Prostate gland (tissue), 2 donors: Measurements from ENCODE around the gene KAZN. TPM values are rescaled to one million over a fixed set of nuclear protein-coding genes. Genes with fewer than 3 reads are reported as not detected.

Experiments used
- DNase-seq: peaks from one replicate; pipeline ENCODE4 v3.0.0-alpha.2; 2019; ENCODE audit warnings: low spot score
- H3K27ac ChIP-seq, 2 donors: fragments of 200-600 bp; sonication (generic); 2 replicates each; pipeline ENCODE4 v1.5.1; 2017 to 2019
- H3K27me3 ChIP-seq: fragments of 200-600 bp; sonication (generic); replicated peaks from 2 replicates; pipeline ENCODE4 v1.5.1; 2019; ENCODE audit not compliant: insufficient read depth
- H3K36me3 ChIP-seq, 2 donors: fragments of 200-600 bp; sonication (generic); 1 replicate in 1 of 2; 2 replicates in 1 of 2; pipeline versions ENCODE4 v1.5.1 to v1.8.1; 2017 to 2019
- H3K4me1 ChIP-seq: fragments of 200-600 bp; sonication (generic); replicated peaks from 2 replicates; pipeline ENCODE4 v1.5.1; 2019
- H3K4me3 ChIP-seq, 2 donors: fragments of 200-600 bp; sonication (generic); 2 replicates each; pipeline ENCODE4 v1.5.1; 2017 to 2019
- H3K9me3 ChIP-seq: fragments of 200-600 bp; sonication (generic); 2 replicates; pipeline ENCODE4 v1.5.1; 2017
- CTCF ChIP-seq, 4 experiments: fragments of 200-600 bp in 2 of 4; fragments of 450-650 bp in 2 of 4; sonication (generic) in 2 of 4; IDR thresholded peaks; 1 replicate in 3 of 4; 2 replicates in 1 of 4; pipeline ENCODE4 v1.5.1; 2016 to 2019; ENCODE audit warnings: antibody characterized with exemption in 4 of 4, mild to moderate bottlenecking in 2 of 4, moderate library complexity in 2 of 4
- POLR2A ChIP-seq: fragments of 450-650 bp; IDR thresholded peaks from one replicate; pipeline ENCODE4 v1.6.1; 2016; ENCODE audit warnings: antibody characterized with exemption, mild to moderate bottlenecking
- POLR2AphosphoS5 ChIP-seq: sonication (generic); formaldehyde crosslinking; IDR thresholded peaks from one replicate; pipeline ENCODE4 v1.6.1; 2017; ENCODE audit warnings: antibody characterized with exemption
- WGBS: methylation state at CpG from one replicate; pipeline ENCODE4 v1.1.5; 2018; 5-methylcytosine and 5-hydroxymethylcytosine counted together
- intact Hi-C: fragments of 100-400 bp; cut with DNase I; formaldehyde crosslinking; loops from one replicate; pipeline ENCODE4 v1.14.2; 2022
- total RNA-seq, 2 donors: library from RNA; depleted of rRNA; stranded (reverse); fragments of >200 nt; gene quantifications; one replicate each; pipeline ENCODE4 v1.1.0, GENCODE V29; 2016

Gene KAZN
- total RNA-seq, 2 donors from 2014 or later: 8.3 to 12.7 TPM

GRCh38 chr1:14843525-14843924 is 245.0 kb downstream of the KAZN start:
- H3K27me3 ChIP-seq: peaks cover 2% of the 10 kb centered on the region
- H3K9me3 ChIP-seq: no peaks in the 10 kb centered on the region
- TF ChIP-seq POLR2AphosphoS5: no peak
- no peak for TF ChIP-seq CTCF (IDR thresholded peaks at IDR 0.05)
- TF ChIP-seq POLR2A: no peak
- WGBS: 59% methylated on average over 6 of the region's 6 CpGs
- H3K36me3 ChIP-seq: no peaks in the 10 kb centered on the region
- no peaks in the 10 kb centered on the region for H3K4me1 ChIP-seq
- no peak for DNase-seq
- intact Hi-C loops: no loop called here
- no peak overlapping the region for H3K27ac ChIP-seq
- H3K4me3 ChIP-seq: no peak overlapping the region

DNA sequence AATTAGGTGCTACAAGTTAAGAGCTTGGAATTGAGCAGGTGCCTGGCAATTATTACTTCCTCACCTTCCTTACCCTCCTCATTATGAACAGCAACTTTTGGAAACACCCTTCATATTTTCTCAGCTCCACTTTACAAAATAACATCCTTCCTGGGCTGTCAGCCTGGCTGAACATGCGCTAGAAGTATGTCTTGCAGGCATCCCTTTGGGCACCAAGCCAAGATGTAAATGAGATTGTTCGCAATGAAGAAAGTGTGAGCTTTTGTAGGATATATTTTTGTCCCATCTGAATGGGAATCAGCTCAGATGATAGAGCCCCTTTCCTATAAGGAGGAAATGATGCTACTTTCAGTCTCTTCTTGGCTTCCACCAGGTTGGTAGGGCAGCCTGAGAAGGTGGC is 245.9 kb downstream of the KAZN start:
- DNase-seq: no peak
- 53% methylated on average over 2 of the region's 2 CpGs for WGBS
- no peak overlapping the region for H3K27ac ChIP-seq
- H3K9me3 ChIP-seq: no peaks in the 10 kb centered on the region
- no peaks in the 10 kb centered on the region for H3K4me1 ChIP-seq
- peaks cover 2% of the 10 kb centered on the region for H3K27me3 ChIP-seq
- H3K4me3 ChIP-seq: no peak overlapping the region
- TF ChIP-seq CTCF (IDR thresholded peaks at IDR 0.05): no peak
- no peak for TF ChIP-seq POLR2A
- no peak for TF ChIP-seq POLR2AphosphoS5
- H3K36me3 ChIP-seq: no peaks in the 10 kb centered on the region
- intact Hi-C loops: no loop called here

DNA sequence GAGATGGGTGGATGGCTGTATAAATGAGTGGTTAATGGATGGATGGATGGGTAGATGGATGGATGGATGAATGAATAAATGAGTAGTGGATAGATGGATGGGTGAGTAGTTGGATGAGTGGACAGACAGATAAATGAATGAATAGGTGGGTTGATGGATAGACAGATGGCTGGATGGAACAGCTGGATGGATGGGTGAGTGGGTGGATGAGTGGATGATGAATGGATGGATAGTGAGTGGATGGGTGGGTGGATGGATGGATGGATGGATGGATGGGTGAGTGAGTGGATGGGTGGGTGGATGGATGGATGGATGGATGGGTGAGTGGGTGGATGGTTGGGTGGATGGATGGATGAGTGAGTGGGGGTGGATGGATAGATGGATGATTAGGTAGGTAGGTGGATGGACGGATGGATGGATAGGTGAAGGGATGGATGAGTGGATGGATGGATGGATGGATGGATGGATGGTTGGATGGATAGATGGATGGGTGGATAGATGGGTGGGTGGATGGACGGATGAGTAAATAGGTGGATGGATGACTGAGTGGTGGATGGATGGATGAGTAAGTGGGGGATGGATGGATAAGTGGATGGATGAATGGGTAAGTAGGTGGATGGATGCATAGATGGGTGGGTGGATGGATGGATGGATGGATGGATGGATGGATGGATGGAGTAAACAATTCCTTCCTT is 246.6 kb downstream of the KAZN start:
- DNase-seq: no peak
- 96% methylated on average over 2 of the region's 2 CpGs for WGBS
- Histone ChIP-seq H3K27ac (no peak overlapping the region), H3K4me3 (no peak overlapping the region), H3K36me3 (no peaks in the 10 kb centered on the region), H3K9me3 (no peaks in the 10 kb centered on the region), H3K27me3 (peaks cover 2% of the 10 kb centered on the region), H3K4me1 (no peaks in the 10 kb centered on the region)
- TF ChIP-seq POLR2AphosphoS5 (no peak), CTCF (IDR thresholded peaks at IDR 0.05) (no peak), POLR2A (no peak)
- intact Hi-C loops: no loop called here

DNA sequence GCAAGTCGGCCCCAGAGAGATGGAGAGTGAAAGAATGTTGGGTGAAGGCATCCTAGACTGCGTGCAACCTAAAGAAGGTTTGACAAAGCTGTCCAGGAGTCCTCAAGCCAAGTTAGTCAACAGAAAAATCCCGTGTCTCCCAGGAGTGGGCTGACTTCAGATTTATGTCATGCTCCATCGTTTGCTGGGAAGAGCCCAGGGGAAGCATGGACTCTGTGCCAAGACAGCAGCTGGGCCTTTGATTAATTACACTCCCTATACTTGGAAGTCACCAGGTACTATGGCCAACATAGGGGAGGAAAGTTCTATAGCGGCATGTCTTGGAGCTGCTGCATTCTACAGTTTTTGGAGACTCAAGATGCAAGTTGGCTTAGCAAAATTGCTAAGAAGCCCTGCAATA is 247.4 kb downstream of the KAZN start:
- no peaks in the 10 kb centered on the region for H3K36me3 ChIP-seq
- H3K9me3 ChIP-seq: no peaks in the 10 kb centered on the region
- no peak overlapping the region for H3K27ac ChIP-seq
- no peak overlapping the region for H3K4me3 ChIP-seq
- H3K27me3 ChIP-seq: peaks cover 2% of the 10 kb centered on the region
- no peaks in the 10 kb centered on the region for H3K4me1 ChIP-seq
- DNase-seq: no peak
- TF ChIP-seq POLR2A (no peak), POLR2AphosphoS5 (no peak), CTCF (IDR thresholded peaks at IDR 0.05) (no peak)
- 53% methylated on average over 5 of the region's 5 CpGs for WGBS
- intact Hi-C loops: no loop called here

DNA sequence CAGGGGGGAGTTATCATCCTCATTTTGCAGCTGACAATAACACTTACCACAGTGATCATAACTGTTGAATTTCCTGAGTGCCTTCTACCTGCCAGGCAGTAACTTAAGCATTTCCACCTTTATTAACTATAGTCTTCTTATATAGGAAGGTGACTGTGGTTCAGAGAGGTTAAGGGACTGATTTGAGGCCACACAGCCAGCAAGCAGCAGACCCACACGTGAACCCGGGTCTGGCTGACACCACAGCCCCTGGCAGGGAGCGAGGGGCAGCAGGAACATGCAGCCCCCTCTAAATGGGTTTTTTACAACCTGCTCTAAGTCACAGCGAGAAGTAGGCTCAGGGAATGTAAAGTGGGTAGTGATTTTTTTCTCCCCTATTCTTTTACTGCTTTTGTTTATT is 248.2 kb downstream of the KAZN start:
- Histone ChIP-seq H3K27me3 (peaks cover 2% of the 10 kb centered on the region), H3K27ac (no peak overlapping the region), H3K36me3 (no peaks in the 10 kb centered on the region), H3K9me3 (no peaks in the 10 kb centered on the region), H3K4me3 (no peak overlapping the region), H3K4me1 (no peaks in the 10 kb centered on the region)
- intact Hi-C loops: no loop called here
- 65% methylated on average over 4 of the region's 4 CpGs for WGBS
- no peak for DNase-seq
- TF ChIP-seq POLR2AphosphoS5: no peak
- no peak for TF ChIP-seq POLR2A
- no peak for TF ChIP-seq CTCF (IDR thresholded peaks at IDR 0.05)
